H54 (cell line): Measurements from ENCODE around the gene NDUFA6.
"Not testable (repeated sequence)": the region's sequence is repeated elsewhere in the genome, so short reads cannot be mapped to it uniquely, and the experiment has no call there.

Experiments used
- DNase-seq: peaks from one replicate; pipeline ENCODE4 v3.0.0; 2011; ENCODE audit warnings: low spot score, mixed read lengths; ENCODE audit not compliant: insufficient read length
- FAIRE-seq: peaks from 3 replicates; lab custom pipeline; 2011; peaks lifted over from hg19 to GRCh38; lab: Jason Lieb, UNC
- POLR2A ChIP-seq: IDR thresholded peaks from 2 replicates; pipeline ENCODE4 v1.6.1; 2011; ENCODE audit warnings: low read depth, mild to moderate bottlenecking, low read length

The NDUFA6 gene

GRCh38 chr22:42127606-42128005, 37.0 kb upstream of the NDUFA6 start:
- TF ChIP-seq POLR2A, result no peak
- DNase-seq (no peak), FAIRE-seq (no peak)

DNA sequence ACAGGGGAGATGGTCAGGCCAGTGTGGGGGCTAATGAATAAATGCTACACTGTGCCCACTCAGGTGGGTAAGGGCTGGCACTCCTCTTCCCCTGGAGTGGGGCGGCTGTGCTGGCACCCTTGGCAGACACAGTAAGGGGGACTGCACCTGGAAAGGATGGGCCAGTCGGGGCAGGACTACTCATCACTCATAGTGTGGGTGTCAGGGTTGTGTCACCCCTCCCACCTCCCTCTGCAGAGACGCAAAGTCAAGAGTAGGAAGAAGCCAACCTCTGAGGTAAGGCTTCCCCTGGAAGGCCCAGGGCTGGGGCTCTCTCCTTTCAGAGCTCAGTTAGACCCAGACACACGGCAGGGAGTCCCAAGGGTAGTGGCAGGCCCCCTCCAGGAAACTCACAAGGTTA, 33.0 kb upstream of the NDUFA6 start:
- not testable (repeated sequence) for FAIRE-seq, DNase-seq

- not testable (repeated sequence) for FAIRE-seq, DNase-seq
Observed at GRCh38 chr22:42120231-42121021, 29.9 kb upstream of the NDUFA6 start.

- TF ChIP-seq POLR2A, result no peak
- FAIRE-seq (no peak), DNase-seq (no peak)
Observed at GRCh38 chr22:42116848-42117424, 26.4 kb upstream of the NDUFA6 start.

DNA sequence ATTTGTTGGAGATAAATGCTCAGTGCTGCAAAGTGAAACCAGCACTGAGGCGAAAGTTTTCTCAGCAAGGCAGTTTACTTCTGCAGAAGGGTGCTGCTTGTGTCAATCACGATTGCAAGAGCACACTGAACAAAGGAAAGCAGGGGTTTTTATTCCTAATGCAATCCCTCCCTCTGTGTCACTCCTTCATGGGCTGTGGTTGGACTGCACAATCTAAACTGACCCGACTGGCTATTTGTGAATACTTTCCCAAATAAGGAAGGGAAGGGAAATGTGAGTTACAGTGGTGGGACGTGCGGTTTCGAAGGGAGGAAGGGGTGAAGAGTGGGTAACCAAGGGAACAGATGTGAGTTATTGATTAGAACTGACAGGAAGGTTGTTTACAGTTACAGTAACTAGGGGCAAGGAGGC, 24.9 kb upstream of the NDUFA6 start:
- not testable (repeated sequence) for DNase-seq, FAIRE-seq

DNA sequence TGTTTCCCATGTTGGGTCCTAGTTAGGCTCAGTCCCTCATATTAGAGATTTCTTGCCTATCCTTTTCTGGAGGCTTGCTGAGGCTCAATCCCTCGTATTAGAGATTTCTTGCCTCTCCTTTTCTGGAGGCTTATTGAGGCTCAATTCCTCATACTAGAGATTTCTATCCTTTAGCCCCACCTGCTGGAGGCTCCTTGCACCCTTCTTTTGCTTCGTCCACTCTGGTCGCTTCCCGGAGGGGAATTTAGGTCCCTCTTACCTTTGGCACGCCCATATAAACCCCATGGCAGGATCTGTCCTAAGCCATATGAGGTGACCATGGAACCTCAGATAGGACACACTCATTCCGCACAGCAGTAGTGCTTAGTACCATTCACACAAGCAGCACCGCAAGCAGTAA, 24.1 kb upstream of the NDUFA6 start:
- DNase-seq (no peak), FAIRE-seq (no peak)
- TF ChIP-seq POLR2A, result no peak

DNA sequence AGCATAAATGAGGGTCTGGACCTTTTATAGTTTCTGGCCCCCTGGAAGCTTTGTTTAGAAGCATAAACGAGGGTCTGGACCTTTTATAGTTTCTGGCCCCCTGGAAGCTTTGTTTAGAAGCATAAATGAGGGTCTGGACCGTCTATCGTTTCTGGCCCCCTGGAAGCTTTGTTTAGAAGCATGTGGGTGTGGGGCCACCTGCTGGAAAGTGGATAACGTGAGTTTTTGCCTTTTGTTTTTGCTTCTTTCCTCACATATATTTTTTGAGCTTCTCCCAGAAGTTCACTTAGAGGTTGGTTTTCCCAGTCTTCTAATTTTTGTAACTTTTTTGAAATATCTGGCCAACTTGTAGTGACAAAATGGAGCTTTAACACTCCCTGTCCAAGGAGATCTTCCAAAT, 22.2 kb upstream of the NDUFA6 start:
- FAIRE-seq, DNase-seq: not testable (repeated sequence)

GRCh38 chr22:42111798-42112197, 21.2 kb upstream of the NDUFA6 start:
- no peak for TF ChIP-seq POLR2A
- FAIRE-seq, result no peak
- DNase-seq, result no peak

GRCh38 chr22:42108848-42109247, 18.3 kb upstream of the NDUFA6 start:
- DNase-seq (no peak), FAIRE-seq (no peak)
- TF ChIP-seq POLR2A, result no peak

GRCh38 chr22:42104332-42104860, 13.8 kb upstream of the NDUFA6 start:
- DNase-seq, FAIRE-seq: not testable (repeated sequence)

- TF ChIP-seq POLR2A, result no peak
- no peak for DNase-seq
- no peak for FAIRE-seq
Observed at GRCh38 chr22:42101199-42101598, 10.6 kb upstream of the NDUFA6 start.

DNA sequence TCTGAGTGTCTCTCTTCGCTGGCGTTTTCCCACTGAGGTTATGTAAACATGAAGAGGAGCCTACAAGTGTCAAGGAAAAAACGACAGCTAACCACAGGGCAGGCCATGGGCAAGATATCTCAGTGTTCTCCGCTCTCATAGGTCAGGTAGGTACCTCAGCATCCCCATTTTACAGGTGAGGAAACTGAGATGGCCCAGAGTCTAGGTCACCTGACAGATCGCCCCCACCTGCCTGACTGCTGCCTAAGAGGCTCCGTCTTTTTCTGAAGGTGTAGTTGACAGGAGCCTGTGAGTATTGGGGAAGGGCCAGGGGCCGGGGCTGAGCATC, 847 bp upstream of the NDUFA6 start:
- no peak for DNase-seq
- FAIRE-seq, result no peak
- no peak for TF ChIP-seq POLR2A

- TF ChIP-seq POLR2A, result no peak
- no peak for FAIRE-seq
Observed at GRCh38 chr22:42086051-42086450, 4.5 kb downstream of the NDUFA6 start.

GRCh38 chr22:42084874-42085273, 5.7 kb downstream of the NDUFA6 start:
- no peak for TF ChIP-seq POLR2A
- FAIRE-seq, result no peak
- DNase-seq, result no peak

More at GRCh38 chr22:42086051-42086450, 4.5 kb downstream of the NDUFA6 start:
- no peak for DNase-seq

DNA sequence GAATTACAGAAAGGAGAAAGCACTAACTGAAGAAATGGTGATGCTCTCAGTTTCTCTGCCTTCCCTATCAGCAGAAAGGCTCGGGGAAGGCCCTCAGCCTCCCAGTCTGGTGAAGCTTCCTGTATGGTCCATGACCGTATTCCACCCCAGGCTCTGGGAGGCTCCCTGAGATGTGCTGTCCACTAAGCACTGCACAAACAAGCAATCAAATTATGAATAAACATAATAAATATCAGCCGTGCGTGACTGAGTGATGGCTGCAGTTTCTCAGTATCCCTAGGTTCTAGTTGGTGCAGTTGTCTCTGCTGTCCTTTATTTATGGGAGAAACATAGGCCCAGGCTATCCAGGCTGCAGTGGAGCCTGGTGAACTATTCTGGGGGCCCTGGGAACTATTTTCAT, 7.5 kb downstream of the NDUFA6 start:
- no peak for FAIRE-seq

More for the DNA sequence above, 7.5 kb downstream of the NDUFA6 start:
- no peak for DNase-seq
- TF ChIP-seq POLR2A, result no peak
